Kidney tubule cell (primary cell): Measurements from ENCODE around the gene CXCL17.

Experiments
- DNase-seq: peaks from one replicate; pipeline ENCODE4 v3.0.0-alpha.2; 2018; ENCODE audit warnings: low spot score

Gene CXCL17

GRCh38 chr19:42423462-42424344 lies 19.0 kb downstream of the CXCL17 start:
- DNase-seq: peak; percentile 90

- DNase-seq: peak; percentile 50
Measured at GRCh38 chr19:42422901-42423461, 19.8 kb downstream of the CXCL17 start.

GRCh38 chr19:42422092-42422900 lies 20.4 kb downstream of the CXCL17 start:
- no peak for DNase-seq

GRCh38 chr19:42421591-42422031 lies 21.1 kb downstream of the CXCL17 start:
- peak; percentile 25 for DNase-seq

GRCh38 chr19:42421101-42421500 lies 21.6 kb downstream of the CXCL17 start:
- no peak for DNase-seq

GRCh38 chr19:42420055-42420544 lies 22.6 kb downstream of the CXCL17 start:
- DNase-seq: peak; percentile 59

GRCh38 chr19:42419309-42419708 lies 23.4 kb downstream of the CXCL17 start:
- no peak for DNase-seq

GRCh38 chr19:42412661-42413076 lies 30.1 kb downstream of the CXCL17 start:
- no peak for DNase-seq

GRCh38 chr19:42412227-42412626 lies 30.5 kb downstream of the CXCL17 start:
- peak; percentile 10 for DNase-seq

- DNase-seq: no peak
Measured at GRCh38 chr19:42411581-42412178, 31.1 kb downstream of the CXCL17 start.

- DNase-seq: no peak
Measured at GRCh38 chr19:42410371-42410770, 32.4 kb downstream of the CXCL17 start.

GRCh38 chr19:42409477-42409876 lies 33.3 kb downstream of the CXCL17 start:
- no peak for DNase-seq

GRCh38 chr19:42407816-42408175 lies 35.0 kb downstream of the CXCL17 start:
- no peak for DNase-seq

- DNase-seq: no peak
Measured at GRCh38 chr19:42407085-42407815, 35.5 kb downstream of the CXCL17 start.

- no peak for DNase-seq
Measured at GRCh38 chr19:42406111-42406510, 36.6 kb downstream of the CXCL17 start.

- DNase-seq: no peak
Measured at GRCh38 chr19:42403586-42403985, 39.2 kb downstream of the CXCL17 start.

- DNase-seq: no peak
Measured at GRCh38 chr19:42402376-42403116, 40.2 kb downstream of the CXCL17 start.

GRCh38 chr19:42401365-42402303 lies 41.1 kb downstream of the CXCL17 start:
- peak; percentile 72 for DNase-seq

GRCh38 chr19:42400404-42400803 lies 42.3 kb downstream of the CXCL17 start:
- no peak for DNase-seq
